DMS 273 (cell line): ENCODE data around the gene RAB33A.
"Not testable (repeated sequence)": the region's sequence is repeated elsewhere in the genome, so short reads cannot be mapped to it uniquely, and the experiment has no call there.

Experiments
- DNase-seq: peaks from one replicate; lab custom pipeline; 2025; ENCODE audit not compliant: unreplicated experiment; lab: John Stamatoyannopoulos, UW

The RAB33A gene

DNA sequence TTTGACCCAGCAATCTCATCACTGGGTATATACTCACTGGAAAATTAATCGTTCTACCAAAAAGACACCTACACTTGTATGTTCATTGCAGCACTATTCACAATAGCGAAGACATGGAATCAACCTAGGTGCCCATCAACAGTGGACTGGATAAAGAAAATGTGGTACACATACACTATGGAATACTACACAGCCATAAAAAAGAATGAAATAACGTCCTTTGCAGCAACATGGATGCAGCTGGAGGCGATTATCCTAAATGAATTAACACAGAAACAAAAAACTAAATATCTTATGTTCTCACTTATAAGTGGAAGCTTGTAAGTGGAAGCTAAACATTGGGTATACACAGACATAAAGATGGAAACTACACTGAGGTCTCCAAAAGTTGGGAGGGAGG, 59.4 kb downstream of the RAB33A start:
- DNase-seq, result not testable (repeated sequence)
